ENCODE data around the gene SRMS. TPM values are rescaled to one million over a fixed set of nuclear protein-coding genes. Genes with fewer than 3 reads are reported as not detected.

The SRMS gene
- total RNA-seq, 6 donors from 2014 or later = not detected

GRCh38 chr20:63542031-63542559 lies 5.5 kb downstream of the SRMS start:
- ATAC-seq (ENCODE audit: low FRiP score in 2 of 2) (no peak), DNase-seq (peak; percentile 37 to 83)
- peaks cover 0 to 9% (median 0%) of the 10 kb centered on the region in 4 donors for H3K27me3 ChIP-seq
- 89 to 93% methylated on average over 3 to 24 of the region's 36 CpGs for WGBS, 2 donors
- H3K27ac ChIP-seq = no peak overlapping the region
- no peaks in the 10 kb centered on the region for H3K9me3 ChIP-seq
- no peak overlapping the region for H3K4me3 ChIP-seq
- H3K36me3 ChIP-seq = no peaks in the 10 kb centered on the region
- peaks cover 12 to 22% (median 17%) of the 10 kb centered on the region in 4 donors for H3K4me1 ChIP-seq
- TF ChIP-seq POLR2AphosphoS5 (IDR thresholded peaks at IDR 0.05) = no peak
- TF ChIP-seq CTCF (IDR thresholded peaks at IDR 0.05) = no peak
- peak in 1 of 4 donors; percentile 13 for TF ChIP-seq POLR2A (IDR thresholded peaks at IDR 0.05)

GRCh38 chr20:63541371-63541770 lies 6.2 kb downstream of the SRMS start:
- H3K36me3 ChIP-seq = no peaks in the 10 kb centered on the region
- ATAC-seq (ENCODE audit: low FRiP score in 2 of 2) (no peak), DNase-seq (peak in 1 of 2 donors; percentile 84)
- no peaks in the 10 kb centered on the region for H3K9me3 ChIP-seq
- TF ChIP-seq POLR2AphosphoS5 (IDR thresholded peaks at IDR 0.05) (no peak), CTCF (IDR thresholded peaks at IDR 0.05) (no peak), EP300 (IDR thresholded peaks at IDR 0.05) (no peak), POLR2A (IDR thresholded peaks at IDR 0.05) (no peak)
- no peak overlapping the region for H3K27ac ChIP-seq
- peaks cover 17 to 28% (median 23%) of the 10 kb centered on the region in 4 donors for H3K4me1 ChIP-seq
- peaks cover 0 to 4% (median 0%) of the 10 kb centered on the region in 4 donors for H3K27me3 ChIP-seq
- WGBS, 2 donors = 94% methylated on average over 28 of the region's 28 CpGs; no CpG with 5 or more reads in 1 of the 2 donors
- no peak overlapping the region for H3K4me3 ChIP-seq

- no peak for ATAC-seq (ENCODE audit: low FRiP score in 2 of 2)
- Histone ChIP-seq H3K27ac (no peak overlapping the region), H3K4me3 (no peak overlapping the region)
These were observed 6.9 kb downstream of the SRMS start for GRCh38 chr20:63540417-63541186.

GRCh38 chr20:63539441-63540370 lies 7.8 kb downstream of the SRMS start:
- Histone ChIP-seq H3K4me1 (peaks cover 17 to 36% (median 25%) of the 10 kb centered on the region in 4 donors), H3K36me3 (no peaks in the 10 kb centered on the region), H3K4me3 (no peak overlapping the region), H3K27ac (no peak overlapping the region), H3K27me3 (no peaks in the 10 kb centered on the region), H3K9me3 (no peaks in the 10 kb centered on the region)
- TF ChIP-seq CTCF (IDR thresholded peaks at IDR 0.05) = no peak
- TF ChIP-seq POLR2A (IDR thresholded peaks at IDR 0.05) = no peak
- TF ChIP-seq EP300 (IDR thresholded peaks at IDR 0.05) = no peak
- no peak for TF ChIP-seq POLR2AphosphoS5 (IDR thresholded peaks at IDR 0.05)
- 91 to 93% methylated on average over 9 to 29 of the region's 29 CpGs for WGBS, 2 donors
- no peak for ATAC-seq (ENCODE audit: low FRiP score in 2 of 2)
- peak in 1 of 2 donors; percentile 74 for DNase-seq

More at GRCh38 chr20:63540417-63541186, 6.9 kb downstream of the SRMS start:
- H3K4me1 ChIP-seq = peaks cover 17 to 28% (median 24%) of the 10 kb centered on the region in 4 donors
- TF ChIP-seq EP300 (IDR thresholded peaks at IDR 0.05) (no peak), POLR2AphosphoS5 (IDR thresholded peaks at IDR 0.05) (no peak), CTCF (IDR thresholded peaks at IDR 0.05) (no peak), POLR2A (IDR thresholded peaks at IDR 0.05) (no peak)
- DNase-seq = peak in 1 of 2 donors; percentile 84
- 62 to 72% methylated on average over 5 to 35 of the region's 49 CpGs for WGBS, 2 donors
- no peaks in the 10 kb centered on the region for H3K27me3 ChIP-seq
- H3K9me3 ChIP-seq = no peaks in the 10 kb centered on the region
- H3K36me3 ChIP-seq = no peaks in the 10 kb centered on the region
